GM21360 (cell line): ENCODE results near the gene FAM169A.
"Not testable (repeated sequence)": the region's sequence is repeated elsewhere in the genome, so short reads cannot be mapped to it uniquely, and the experiment has no call there.

ENCODE experiments used
- ATAC-seq: cut with Tn5 transposase; IDR thresholded peaks from one replicate; pipeline ENCODE4 v1.9.1; 2021; ENCODE audit warnings: mild to moderate bottlenecking, moderate library complexity; ENCODE audit not compliant: unreplicated experiment

Gene FAM169A, protein sequence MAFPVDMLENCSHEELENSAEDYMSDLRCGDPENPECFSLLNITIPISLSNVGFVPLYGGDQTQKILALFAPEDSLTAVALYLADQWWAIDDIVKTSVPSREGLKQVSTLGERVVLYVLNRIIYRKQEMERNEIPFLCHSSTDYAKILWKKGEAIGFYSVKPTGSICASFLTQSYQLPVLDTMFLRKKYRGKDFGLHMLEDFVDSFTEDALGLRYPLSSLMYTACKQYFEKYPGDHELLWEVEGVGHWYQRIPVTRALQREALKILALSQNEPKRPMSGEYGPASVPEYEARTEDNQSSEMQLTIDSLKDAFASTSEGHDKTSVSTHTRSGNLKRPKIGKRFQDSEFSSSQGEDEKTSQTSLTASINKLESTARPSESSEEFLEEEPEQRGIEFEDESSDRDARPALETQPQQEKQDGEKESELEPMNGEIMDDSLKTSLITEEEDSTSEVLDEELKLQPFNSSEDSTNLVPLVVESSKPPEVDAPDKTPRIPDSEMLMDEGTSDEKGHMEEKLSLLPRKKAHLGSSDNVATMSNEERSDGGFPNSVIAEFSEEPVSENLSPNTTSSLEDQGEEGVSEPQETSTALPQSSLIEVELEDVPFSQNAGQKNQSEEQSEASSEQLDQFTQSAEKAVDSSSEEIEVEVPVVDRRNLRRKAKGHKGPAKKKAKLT

DNA sequence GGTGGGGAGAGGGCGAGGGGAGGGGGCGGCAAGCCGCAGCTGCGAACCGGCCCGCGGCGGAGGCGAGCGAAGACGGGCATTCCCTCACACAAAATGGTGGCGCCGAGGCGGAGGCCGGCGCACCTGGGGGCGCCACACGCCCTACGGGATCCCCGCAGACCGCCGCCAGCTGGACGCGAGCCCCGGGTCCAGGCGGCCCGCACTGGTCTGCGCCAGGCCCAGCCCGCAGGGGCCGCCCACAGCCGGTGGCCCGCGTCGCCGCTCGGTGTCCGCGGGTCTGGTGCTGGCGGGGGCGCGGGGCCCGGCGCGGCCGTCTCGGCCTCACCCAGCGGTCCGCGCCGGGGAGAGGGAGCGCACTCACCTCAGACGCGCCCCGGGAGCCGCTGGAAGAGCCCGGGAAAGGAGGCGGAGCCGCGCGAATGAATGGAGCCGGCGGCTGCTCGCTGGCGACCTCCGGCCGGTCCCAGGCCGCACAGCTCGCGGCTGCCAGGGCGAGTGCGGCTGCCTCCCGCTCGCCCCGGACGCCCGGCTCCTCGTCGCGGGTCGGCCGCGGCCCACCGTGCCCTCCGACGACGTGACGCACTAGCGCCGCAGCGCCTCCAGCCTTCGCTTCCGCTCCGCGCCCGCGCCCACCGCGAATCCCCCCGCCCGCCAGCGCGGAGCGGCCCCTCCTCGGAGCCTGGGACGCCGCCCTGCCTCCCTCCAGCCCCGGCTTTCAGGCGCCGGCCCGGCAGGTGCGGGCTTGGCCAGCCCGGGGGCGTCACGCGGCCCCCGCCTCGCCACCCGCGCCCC is at the start of gene FAM169A:
TSS of gene FAM169A (minus strand) at position 584 of the 792 bp plus-strand sequence. CDS start 24,711 bp downstream, outside the sequence.
- ATAC-seq, result peak; percentile 49

DNA sequence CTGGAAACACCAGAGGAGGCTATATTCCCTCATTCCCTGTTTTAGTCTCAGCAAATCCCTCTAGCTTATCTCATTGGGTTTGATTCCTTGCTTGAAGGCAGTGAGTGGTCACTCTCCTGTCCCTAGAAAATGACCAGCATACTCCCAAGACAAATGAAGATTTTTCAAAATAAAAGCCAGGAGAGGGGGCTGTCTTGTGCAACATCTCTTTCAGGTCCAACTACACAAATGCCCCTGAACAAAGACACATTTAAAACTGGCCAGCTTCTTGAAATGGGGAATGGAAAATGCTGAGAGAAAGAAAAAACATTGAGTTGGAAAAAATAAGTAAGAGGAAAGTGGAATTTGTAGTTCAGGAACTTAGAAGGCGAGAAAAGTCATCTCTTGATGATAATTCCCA is 49.3 kb upstream of the FAM169A start:
- ATAC-seq, result no peak

DNA sequence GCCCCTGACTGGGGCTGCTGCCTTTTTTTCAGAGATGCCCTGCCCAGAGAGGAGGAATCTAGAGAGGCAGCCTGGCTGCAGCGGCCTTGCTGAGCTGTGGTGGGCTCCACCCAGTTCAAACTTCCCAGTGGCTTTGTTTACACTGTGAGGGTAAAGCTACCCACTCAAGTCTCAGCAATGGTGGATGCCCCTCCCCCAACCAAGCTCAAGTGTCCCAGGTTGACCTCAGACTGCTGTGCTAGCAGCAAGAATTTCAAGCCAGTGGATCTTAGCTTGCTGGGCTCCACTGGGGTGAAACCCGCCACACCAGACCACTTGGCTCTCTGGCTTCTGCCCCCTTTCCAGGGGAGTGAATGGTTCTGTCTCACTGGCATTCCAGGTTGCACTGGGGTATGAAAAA is 45.2 kb upstream of the FAM169A start:
- not testable (repeated sequence) for ATAC-seq

DNA sequence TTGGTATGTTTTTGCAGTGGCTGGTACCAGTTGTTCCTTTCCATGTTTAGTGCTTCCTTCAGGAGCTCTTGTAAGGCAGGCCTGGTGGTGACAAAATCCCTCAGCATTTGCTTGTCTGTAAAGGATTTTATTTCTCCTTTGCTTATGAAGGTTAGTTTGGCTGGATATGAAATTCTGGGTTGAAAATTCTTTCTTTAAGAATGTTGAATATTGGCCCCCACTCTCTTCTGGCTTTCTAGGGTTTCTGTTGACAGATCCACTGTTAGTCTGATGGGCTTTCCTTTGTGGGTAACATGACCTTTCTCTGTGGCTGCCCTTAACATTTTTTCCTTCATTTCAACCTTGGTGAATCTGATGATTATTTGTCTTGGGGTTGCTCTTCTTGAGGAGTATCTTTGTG is 43.7 kb upstream of the FAM169A start:
- not testable (repeated sequence) for ATAC-seq

DNA sequence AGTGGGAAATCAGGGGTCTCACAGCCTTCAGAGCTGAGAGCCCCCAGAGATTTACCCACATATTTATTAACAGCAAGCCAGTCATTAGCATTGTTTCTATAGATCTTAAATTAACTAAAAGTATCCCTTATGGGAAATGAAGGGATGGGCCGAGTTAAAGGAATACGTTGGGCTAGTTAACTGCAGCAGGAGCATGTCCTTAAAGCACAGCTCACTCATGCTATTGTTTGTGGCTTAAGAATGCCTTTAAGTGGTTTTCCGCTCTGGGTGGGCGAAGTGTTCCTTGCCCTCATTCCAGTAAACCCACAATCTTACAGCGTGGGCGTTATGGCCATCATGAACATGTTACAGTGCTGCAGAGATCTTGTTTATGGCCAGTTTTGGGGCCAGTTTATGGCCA is 42.0 kb upstream of the FAM169A start:
- ATAC-seq, result not testable (repeated sequence)

DNA sequence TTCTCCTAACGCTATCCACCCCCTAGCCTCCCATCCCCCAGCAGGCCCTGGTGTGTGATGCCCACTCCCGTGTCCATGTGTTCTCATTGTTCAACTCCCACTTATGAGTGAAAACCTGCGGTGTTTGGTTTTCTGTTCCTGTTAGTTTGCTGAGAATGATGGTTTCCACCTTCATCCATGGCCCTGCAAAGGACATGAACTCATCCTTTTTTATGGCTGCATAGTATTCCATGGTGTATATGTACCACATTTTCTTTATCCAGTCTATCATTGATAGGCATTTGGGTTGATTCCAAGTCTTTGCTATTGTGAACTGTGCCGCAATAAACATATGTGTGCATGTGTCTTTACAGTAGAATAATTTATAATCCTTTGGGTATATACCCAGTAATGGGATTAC is 38.5 kb upstream of the FAM169A start:
- not testable (repeated sequence) for ATAC-seq

DNA sequence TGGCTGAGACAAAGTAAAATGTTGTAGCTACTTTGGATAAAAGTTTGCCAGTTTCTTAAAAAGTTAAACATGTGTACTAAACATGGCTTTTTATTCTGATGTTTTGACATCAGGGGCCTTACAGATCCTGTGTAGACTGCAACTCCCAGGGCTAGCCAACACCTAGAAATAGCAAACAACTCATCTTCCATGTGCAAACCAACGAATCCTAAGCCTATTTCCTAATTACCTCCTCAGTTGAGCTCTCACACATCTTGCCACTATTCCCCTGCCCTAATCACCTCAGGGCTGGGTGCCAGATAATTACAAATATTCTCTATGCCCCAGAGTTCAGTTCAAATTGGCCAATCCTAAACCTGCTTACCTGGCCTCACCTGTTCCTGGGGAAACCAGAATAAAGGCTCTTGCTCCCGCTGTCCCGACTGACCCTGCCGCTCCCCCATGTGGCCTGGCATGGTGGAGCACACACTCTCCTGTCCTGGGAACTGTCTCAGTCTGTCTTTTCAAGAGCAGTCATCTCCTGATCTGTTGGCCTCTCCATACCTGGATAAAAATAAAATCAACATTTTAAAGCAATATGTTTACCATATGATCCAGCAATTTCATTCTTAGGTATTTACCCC is 37.1 kb upstream of the FAM169A start:
- ATAC-seq, result no peak

DNA sequence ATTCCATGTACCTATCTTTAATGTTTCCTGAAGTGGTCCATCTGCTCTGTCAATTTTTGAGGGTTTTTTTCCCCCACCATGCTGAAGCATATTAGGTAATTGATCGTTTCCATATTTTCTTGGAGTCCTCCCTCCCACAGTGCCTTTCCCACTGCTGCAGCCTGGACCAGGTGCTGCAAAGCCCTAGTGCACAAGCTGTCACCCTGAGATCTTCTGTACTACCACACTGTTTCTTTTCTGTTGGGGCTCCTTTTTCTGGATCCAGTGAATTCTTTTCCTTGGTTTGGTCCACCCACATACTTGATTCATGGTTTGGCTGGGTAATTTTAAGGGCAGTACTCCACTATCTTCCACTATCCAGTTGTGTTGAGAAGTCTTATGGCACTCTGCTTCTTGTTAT is 30.9 kb upstream of the FAM169A start:
- no peak for ATAC-seq

DNA sequence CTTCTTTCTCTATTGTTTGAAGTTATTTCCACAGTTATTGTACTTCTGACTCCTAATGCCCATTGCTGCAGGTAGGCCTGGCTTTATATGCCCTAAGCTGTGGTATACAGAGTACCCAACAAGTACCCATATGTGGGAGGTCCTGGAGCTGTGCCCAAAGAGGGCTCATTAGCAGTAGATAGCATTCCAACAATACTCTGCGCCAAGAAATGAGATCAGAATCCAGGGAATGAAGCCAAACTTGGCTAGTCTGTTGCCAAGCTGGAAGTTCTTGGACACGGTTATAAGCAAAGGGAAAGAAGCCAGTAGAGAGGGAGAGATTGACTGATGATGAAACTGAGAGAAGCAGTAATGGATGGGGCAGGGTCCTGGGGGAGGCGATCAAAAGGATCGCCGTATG is 29.7 kb upstream of the FAM169A start:
- ATAC-seq, result no peak

DNA sequence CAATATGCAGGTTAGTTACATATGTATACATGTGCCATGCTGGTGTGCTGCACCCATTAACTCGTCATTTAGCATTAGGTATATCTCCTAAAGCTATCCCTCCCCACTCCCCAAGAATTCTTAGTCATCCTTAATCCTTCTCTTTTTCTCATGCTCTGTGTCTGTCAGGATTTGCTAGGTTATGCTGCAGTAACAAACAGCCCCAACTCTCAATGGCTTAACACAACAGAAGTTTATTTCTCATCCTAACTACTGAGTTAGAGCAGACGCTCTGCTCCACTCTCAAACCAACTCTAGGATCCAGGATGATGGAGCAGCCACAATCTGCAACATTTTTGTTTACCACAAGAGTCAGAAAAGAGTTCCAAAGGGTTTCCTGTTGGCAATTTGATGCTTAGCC is 28.2 kb upstream of the FAM169A start:
- no peak for ATAC-seq

DNA sequence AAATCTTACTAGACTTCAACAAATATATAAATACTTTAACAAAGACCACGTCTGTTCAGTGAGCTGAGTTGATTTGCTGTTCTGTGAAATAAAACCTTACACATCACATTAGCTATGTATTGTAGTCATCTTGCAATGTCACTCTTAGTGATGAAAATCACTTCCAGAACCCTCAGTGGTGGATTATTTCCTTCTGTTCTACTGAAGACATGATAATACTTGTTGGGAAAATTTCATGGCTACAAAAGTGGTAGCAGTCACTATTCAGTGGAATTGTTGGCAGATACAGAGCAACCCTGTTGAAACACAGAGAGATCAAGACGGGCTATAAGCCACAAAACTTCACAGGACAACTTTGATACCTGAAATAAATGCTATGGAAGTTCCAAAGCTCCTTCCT is 26.7 kb upstream of the FAM169A start:
- ATAC-seq, result no peak

DNA sequence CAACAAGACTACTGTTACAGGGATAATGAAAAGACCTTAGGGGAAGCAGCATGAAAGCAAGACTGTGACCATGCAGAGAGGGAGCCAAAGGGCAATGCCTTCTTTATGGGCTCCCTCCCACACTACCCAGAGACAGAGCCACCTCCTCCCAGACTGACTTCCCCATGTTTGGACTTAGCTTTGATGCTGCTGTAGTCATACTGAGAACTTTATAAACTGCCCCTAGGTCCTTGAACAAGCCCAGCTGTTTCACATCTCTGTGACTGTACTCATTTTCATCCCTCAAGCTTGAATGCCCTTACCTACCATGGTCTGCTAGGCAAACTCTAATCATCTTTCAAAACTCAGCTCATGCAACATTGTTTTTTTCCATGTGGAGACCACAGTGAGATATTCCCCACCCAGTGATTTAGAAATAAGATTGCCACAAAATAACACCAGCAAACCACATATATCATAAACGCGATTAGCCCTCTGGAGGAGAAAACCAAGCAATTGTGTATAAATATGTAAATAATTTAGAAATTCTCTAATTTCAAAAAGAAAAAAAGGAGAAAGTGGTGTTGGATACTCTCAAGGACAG is 23.4 kb upstream of the FAM169A start:
- no peak for ATAC-seq

DNA sequence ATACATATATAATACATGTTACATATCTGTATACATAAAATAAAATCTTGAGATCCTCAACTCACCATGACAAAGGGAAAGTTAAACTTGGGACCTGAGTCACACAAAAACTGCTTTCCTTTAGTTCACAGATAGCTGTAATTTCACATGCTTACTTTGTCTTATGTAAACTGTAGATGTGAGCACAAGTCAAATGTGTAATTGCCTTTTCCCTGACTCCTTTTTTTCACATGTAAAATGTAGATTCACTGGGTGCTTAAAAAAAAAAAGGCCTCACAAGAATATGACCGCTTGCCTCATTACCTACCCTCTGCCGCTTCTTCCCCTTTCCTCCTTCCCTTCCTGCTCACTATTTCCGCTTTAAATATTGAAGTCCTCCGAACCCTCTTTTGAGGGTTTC is 21.9 kb upstream of the FAM169A start:
- no peak for ATAC-seq

DNA sequence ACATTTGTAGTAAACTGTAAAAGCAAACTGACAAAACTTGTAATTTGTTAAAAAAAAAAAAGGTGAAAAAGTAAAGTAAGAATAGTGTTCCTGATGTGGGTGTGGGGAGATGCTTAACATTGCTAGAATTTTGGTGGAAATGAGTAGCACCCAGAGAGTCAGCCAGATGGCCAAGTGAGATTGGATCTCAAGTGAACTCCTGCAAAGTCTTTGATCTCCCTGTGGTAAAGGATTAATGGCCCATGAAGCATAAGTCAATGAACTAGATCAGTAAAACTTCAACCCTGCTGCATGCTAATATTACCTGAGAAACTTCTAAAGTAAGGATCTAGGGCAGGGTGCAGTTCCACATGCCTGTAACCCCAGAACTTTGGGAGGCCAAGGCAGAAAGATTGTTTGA is 19.0 kb upstream of the FAM169A start:
- no peak for ATAC-seq

DNA sequence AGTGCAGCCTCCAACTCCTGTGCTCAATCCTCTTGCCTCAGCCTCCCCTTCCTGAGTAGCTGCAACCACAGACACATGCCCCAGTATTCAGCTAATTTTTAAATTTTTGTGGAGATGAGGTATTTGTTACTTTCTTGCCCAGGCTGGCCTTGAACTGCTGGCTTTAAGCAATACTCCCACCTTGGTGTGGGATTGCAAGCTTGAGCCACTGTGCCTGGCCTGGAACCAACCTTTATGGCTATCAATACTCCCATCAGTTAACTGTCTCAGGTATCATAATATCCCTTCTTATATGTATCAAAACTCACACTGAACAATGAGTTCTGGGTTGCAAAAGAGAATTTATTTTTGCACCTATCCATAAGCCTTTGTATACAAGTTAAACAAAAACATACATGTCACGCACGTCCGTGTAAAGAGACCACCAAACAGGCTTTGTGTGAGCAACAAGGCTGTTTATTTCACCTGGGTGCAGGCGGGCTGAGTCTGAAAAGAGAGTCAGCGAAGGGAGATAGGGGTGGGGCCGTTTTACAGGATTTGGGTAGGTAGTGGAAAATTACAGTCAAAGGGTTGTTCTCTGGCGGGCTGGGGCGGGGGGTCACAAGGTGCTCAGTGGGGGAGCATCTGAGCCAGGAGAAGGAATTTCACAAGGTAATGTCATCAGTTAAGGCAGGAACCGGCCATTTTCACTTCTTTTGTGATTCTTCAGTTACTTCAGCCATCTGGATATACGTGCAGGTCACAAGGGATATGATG is 16.4 kb upstream of the FAM169A start:
- not testable (repeated sequence) for ATAC-seq

DNA sequence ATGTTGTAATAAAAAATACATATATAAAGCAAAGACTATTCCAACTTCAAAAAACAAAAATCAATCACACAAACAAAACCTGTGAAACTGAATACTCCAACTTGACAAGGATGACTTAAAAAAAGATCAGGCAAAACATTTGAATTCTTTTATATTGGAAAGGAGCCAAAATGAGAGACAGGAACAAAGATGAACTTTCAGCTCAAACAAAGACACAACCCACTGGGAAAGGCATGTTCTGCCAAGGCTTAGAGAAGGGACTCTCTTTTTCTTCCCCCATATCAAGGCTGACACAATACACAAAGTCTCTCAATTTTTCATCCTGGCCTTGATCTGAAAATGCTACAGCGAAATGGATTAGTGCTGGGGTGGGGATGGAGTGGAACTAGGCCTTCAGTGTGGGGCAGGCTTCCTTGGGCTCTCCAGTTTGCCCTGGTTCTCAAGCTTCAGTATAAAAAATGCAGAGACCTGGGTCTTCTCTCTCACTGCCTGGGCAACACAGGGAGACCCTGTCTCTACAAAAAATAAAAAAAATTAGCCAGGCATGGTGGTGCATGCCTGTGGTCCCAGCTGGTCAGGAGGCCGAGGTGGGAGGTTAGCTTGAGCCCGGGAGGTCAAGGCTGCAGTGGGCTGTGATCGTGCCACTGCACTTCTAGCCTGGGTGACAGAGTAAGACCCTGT is 11.6 kb upstream of the FAM169A start:
- no peak for ATAC-seq

DNA sequence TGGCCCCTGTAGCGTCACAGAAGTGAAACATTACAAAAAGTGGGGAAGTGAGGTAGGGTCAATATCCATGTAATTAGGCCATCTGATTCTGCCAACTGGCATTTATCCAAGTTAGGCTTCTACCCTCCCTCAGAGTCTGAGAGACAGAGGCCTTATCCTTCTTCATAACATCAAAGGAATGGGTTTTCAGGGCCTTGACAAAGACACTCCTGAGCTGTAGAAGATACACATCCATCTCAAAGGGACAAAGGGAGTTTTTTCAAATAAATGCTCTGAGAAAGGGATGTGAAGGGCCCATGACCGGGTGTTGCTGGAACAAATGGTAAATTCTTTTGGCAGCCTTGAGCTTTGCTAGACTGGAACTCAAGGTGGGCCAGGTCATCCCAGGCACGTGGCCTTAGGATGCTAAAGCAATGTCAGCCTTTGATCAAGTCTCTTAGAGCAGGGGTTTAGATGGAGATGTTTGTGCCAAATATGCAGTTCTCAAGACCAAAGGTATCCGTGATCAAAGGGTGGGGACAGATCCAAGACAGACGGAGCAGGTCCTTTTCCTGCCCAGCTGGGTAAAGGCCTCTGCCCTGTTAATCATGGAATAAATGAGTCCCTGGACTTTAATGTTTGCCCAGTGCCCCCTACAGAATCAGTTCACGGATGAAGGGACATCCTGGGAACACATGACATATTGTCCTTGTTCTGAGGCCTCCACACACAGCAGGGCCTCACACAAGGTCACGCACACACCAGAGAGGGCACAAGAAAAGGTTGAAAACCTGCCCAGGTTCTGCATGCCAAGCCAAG is 10.0 kb upstream of the FAM169A start:
- ATAC-seq, result no peak

DNA sequence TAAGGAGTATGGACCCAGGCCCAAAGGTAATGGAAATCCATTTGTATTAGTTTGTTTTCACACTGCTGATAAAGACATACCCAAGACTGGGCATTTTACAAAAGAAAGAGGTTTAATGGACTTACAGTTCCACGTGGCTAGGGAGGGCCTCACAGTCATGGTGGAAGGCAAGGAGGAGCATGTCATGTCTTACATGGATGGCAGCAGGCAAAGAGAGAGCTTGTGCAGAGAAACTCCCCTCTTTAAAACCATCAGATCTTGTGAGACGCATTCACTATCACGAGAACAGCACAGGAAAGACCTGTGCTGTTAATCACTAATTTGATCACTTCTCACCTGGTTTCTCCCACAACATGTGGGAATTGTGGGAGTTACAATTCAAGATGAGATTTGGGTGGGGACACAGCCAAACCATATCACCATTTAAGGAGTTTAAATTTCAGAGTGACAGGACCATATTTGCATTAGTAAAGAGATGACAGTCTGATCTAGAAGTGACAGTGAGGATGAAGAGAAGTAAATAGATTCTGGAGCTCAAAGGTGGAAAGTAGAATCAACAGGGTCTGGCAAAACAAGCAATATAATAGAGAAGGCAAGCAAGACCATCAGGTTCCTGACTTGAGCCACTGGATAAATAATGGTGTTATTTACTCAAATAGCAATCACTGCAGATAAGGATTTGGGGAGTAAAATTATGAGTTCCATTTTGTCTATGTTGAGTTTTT is 7.5 kb upstream of the FAM169A start:
- no peak for ATAC-seq
